ENCODE measurements around the gene RAB6C. TPM values are rescaled to one million over a fixed set of nuclear protein-coding genes. Genes with fewer than 3 reads are reported as not detected.
"Not testable (repeated sequence)": the region's sequence is repeated elsewhere in the genome, so short reads cannot be mapped to it uniquely, and the experiment has no call there.

Gene RAB6C
- total and polyA plus RNA-seq, 10 donors, result 0.15 to 2.0 (median 0.66) TPM

GRCh38 chr2:130016701-130017100, 37.2 kb downstream of the RAB6C start:
- H3K4me3 ChIP-seq; H3K27ac ChIP-seq; H3K27me3 ChIP-seq (replicated peaks in 1 of 7); H3K4me1 ChIP-seq; intact Hi-C loops (cut with DNase I; ENCODE audit: low total_unique reads); DNase-seq; H3K36me3 ChIP-seq: not testable (repeated sequence)
- peaks cover 0 to 19% (median 17%) of the 10 kb centered on the region in 8 donors for H3K9me3 ChIP-seq
- WGBS, 5 donors, result 58 to 91% (median 73%) methylated on average over 5 of the region's 5 CpGs

GRCh38 chr2:130019402-130019801, 39.9 kb downstream of the RAB6C start:
- TF ChIP-seq POLR2A (IDR thresholded peaks at IDR 0.05), result no peak
- WGBS, 5 donors, result 66 to 78% (median 71%) methylated on average over 2 of the region's 2 CpGs
- Histone ChIP-seq H3K36me3 (no peaks in the 10 kb centered on the region), H3K27me3 (replicated peaks in 1 of 7) (peaks cover 0 to 8% (median 0%) of the 10 kb centered on the region in 7 donors), H3K4me3 (no peak overlapping the region), H3K27ac (no peak overlapping the region), H3K4me1 (no peaks in the 10 kb centered on the region), H3K9me3 (peaks cover 0 to 12% (median 11%) of the 10 kb centered on the region in 8 donors)
- intact Hi-C loops (cut with DNase I; ENCODE audit: low total_unique reads), result no loop called here
- DNase-seq, result no peak

- H3K36me3 ChIP-seq; DNase-seq; intact Hi-C loops (cut with DNase I; ENCODE audit: low total_unique reads); H3K4me3 ChIP-seq; H3K4me1 ChIP-seq; H3K9me3 ChIP-seq; H3K27me3 ChIP-seq (replicated peaks in 1 of 7); H3K27ac ChIP-seq: not testable (repeated sequence)
- 7 to 31% (median 18%) methylated on average over 1 of the region's 1 CpG for WGBS, 5 donors
Observed at GRCh38 chr2:130020069-130020468, 40.6 kb downstream of the RAB6C start.

DNA sequence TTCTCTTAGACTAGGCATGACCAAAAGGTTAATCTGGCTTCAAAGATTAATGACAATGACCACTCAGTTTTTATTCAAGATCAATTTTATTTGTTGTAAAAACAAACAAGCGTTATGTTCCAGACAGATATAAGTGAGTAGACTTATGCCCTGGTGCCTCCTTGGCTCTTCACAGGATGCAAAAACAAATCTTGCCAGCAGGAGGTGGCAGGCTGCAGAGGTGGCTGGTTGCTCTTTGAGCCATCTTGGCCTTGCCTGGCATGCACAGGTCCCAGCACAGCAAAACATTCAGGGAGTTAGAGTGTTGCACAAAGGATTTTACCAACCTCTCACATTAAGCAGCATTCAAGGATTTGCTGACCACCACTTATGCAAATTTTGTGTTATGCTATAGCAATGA, 46.5 kb downstream of the RAB6C start:
- DNase-seq; H3K4me3 ChIP-seq; H3K9me3 ChIP-seq; H3K27me3 ChIP-seq (replicated peaks in 1 of 7); H3K27ac ChIP-seq; H3K4me1 ChIP-seq; intact Hi-C loops (cut with DNase I; ENCODE audit: low total_unique reads); H3K36me3 ChIP-seq: not testable (repeated sequence)
- 74 to 83% (median 81%) methylated on average over 1 of the region's 1 CpG for WGBS, 5 donors

Other genes with a start within 250 kb of the RAB6C start
- gene POTEF, start 149.6 kb downstream of the RAB6C start, total RNA-seq, result not detected
- gene POTEF, start 149.6 kb downstream of the RAB6C start, polyA plus RNA-seq, result not detected
- gene CCDC74B, start 165.4 kb downstream of the RAB6C start, total RNA-seq, result 1 to 10 TPM in 2 of 7 donors, under 1 TPM in 3, not detected in 2; 0.27 to 2.5 (median 0.66) TPM
- gene CCDC74B, start 165.4 kb downstream of the RAB6C start, polyA plus RNA-seq, result under 1 TPM; 0.38 to 0.61 (median 0.57) TPM
- 10 to 100 TPM; 32.7 to 44.9 (median 40.7) TPM for gene SMPD4, start 201.9 kb downstream of the RAB6C start, total RNA-seq
- gene SMPD4, start 201.9 kb downstream of the RAB6C start, polyA plus RNA-seq, result 10 to 100 TPM; 24.0 to 34.7 (median 33.0) TPM
- gene MZT2B, start 202.6 kb downstream of the RAB6C start, total RNA-seq, result 100 to 1,000 TPM in 3 of 7 donors, 10 to 100 TPM in 4; 37.9 to 159 (median 95.0) TPM
- 100 to 1,000 TPM; 204 to 308 (median 217) TPM for gene MZT2B, start 202.6 kb downstream of the RAB6C start, polyA plus RNA-seq
- gene TUBA3E, start 218.8 kb downstream of the RAB6C start, total RNA-seq, result not detected
- gene TUBA3E, start 218.8 kb downstream of the RAB6C start, polyA plus RNA-seq, result under 1 TPM in 1 of 3 donors, not detected in 2; 0.11 TPM

Data from spleen (tissue), 11 donors.